T-helper 1 cell treated with Interleukin-12 subunit alpha and Interleukin-12 subunit beta and Interleukin-4 antibody, amounts not matched to agents 30 ng/mL and 1 ng/mL, for 36 hours (primary cell): ENCODE results near the gene NAPSA. TPM values are rescaled to one million over a fixed set of nuclear protein-coding genes. Genes with fewer than 3 reads are reported as not detected.
"Not testable (repeated sequence)": the region's sequence is repeated elsewhere in the genome, so short reads cannot be mapped to it uniquely, and the experiment has no call there.

ENCODE experiments used
- intact Hi-C: fragments of 100-400 bp; cut with micrococcal nuclease; formaldehyde crosslinking; loops from one replicate; pipeline ENCODE4 v1.15.1; 2024
- total RNA-seq: library from RNA; stranded (reverse); gene quantifications from 2 replicates; pipeline ENCODE4 v1.2.3, GENCODE V29; 2022

NAPSA gene
- total RNA-seq, 1 donor from 2014 or later = 8.3 TPM

DNA sequence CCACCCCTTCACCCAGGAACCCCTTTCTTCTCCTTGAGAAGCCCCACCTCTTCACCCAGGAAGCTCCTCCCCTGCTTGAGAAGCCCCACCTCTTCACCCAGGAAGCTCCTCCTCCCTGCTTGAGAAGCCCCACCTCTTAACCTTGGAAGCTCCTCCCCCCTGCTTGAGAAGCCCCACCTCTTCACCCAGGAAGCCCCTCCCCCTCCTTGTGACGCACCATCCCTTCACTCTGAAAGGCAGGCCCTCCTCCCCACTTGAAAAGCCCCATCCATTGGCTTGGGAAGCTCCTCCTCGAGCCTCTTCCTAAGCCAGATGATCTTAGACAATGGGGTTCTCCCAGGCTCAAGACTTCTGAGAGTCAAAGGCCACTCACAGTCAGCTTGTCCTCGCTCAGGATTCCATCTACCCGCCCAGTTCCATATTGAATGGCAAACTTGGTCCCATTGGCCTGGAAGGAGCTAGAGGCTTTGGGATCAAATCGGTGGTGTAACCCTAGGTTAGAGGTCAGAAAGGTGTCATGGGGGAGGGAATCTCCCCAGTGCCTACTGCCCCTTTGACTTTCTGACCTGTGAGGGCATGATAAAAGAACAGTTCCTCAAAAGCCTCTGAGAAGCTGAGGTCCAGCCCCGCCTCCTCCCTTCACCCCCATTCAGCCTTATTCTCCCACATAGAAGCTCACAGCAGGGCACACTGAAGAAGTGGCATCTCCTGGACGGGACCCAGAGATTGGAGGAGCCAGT lies 4.0 kb downstream of the NAPSA start:
- intact Hi-C loops = loop anchor here (1.0 kb wide), 1 partner anchor 150 kb away; the partner anchor contains the start of gene JOSD2

GRCh38 chr19:50359328-50359818 lies 6.1 kb downstream of the NAPSA start:
- intact Hi-C loops = no loop called here

GRCh38 chr19:50358483-50359327 lies 6.7 kb downstream of the NAPSA start:
- intact Hi-C loops = no loop called here

DNA sequence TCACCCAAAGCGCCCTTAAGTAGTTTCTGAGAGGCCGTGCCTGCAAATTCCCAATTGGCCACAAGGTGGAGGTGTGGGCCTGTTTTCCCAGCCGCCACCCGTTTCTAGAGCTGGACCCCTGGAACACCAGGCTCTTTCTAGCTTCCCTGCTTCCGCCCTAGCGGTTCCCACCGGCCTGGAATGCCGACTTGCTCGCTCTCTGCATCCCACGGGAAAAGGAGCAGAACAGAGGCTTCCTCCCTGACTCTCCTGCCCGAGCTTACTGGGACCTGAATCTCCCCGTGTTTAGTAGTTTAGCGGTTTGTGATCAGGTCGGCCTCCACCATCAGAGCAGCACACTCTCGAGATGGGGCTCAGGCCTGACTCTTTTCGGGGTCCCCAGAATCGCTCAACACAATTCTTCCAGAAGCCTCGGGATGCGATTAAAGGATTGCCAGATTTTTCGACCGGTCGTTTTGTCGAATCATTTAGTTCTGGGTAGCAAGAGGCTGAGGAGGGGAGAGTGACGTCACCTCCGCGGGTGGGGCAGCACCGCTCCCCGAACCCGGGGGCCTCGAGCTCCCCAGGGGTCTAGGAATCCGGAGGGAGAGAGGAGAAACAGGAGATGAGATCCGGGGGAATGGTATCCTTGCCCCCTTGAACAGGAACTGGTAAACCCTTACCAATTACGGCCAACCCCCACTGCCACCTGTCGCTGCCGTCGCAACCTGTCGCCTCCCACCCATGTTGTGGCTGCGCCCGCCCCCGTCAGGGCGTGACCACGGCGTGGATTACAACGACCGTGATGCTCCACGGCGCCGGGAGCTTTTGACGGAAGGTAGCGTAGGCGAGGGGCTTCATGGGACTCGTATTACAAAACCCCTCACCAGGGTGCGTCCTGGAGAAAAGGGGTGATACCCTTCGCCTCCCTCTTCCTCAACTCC lies 8.0 kb downstream of the NAPSA start:
- intact Hi-C loops = loop anchor here (1.0 to 2.0 kb wide), 14 partner anchors 11 to 565 kb away; partner anchors contain the start of genes EMC10, GARIN5A, JOSD2 and KCNC3

DNA sequence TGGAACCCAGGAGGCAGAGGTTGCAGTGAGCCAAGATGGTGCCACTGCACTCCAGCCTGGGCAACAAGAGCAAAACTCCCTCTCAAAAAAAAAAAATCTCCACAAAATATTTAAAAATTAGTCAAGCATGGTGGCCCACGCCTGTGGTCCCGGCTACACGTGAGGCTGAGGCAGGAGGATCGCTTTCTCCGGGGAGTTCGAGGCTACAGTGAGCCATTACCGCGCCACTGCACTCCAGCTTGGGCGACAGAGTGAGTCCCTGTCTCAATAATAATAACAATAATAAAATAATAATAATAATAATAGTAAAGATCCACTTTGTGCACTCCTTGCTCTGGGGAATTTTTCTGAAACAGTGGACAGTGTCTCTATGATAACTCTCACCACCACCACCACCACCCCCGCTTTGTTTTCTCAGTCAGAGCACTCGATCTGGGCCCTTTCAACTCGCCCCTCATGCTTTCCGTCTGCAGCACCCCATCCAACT lies 8.7 kb downstream of the NAPSA start:
- intact Hi-C loops = loop anchor here (1.0 to 2.0 kb wide), 14 partner anchors 12 to 566 kb away; partner anchors contain the start of genes EMC10, GARIN5A, JOSD2 and KCNC3

GRCh38 chr19:50353487-50353880 lies 12.0 kb downstream of the NAPSA start:
- intact Hi-C loops = not testable (repeated sequence)

DNA sequence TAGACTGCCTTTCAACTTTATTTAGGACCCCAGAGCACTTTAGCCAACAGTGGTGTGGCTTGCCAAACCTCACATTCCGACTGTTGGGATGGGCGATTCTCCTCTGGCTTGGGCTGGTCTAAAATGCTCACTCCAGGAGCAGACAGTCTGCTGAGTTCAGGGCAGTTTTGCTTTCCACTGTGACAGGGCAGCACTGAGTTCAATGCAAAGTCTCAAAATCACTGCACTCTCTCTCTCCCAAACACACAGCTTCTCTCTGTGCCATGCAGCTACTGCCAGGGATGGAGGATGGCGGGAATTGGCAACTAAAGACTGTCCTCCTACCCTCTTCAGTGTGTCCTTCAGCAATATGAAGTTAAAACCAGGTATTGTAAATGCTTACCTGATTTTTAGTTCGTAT lies 13.2 kb downstream of the NAPSA start:
- intact Hi-C loops = no loop called here

DNA sequence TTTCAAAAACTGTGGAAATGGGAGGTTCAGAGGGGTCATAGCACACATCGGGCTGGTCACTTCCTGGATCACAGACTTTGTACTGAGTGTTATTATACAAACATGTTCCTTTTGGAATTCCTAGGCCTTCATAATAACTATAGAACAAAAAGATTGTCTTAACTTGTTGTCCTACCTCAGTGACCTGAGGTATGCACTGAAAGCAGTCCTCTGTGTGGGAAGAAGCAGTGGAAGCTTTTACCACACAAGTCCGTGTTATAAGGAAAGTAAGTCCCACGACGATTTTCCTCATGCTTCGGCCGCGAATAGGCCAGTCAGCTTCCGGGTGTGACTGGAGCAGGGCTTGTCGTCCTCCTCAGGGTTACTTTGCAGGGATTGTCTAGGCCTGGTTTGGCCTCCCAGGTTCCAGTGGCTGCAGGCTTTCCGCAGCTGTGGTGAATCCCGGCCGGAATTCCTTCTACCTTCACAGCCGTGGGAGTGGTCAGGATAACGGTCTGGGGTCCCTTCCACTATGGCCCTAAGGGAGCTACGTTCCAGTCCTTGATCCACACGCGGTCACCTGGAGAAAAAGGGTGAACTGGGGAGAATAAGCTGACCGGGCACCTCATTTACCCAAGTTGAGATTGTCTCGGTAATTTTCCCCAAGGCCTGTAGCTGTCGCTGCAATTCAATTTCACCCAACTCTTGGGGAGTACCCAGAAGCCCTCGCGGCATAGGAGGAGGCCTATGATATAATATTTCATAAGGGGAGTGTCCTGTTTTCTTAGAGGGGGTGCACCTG lies 16.0 kb downstream of the NAPSA start:
- intact Hi-C loops = no loop called here

GRCh38 chr19:50347089-50347581 lies 18.3 kb downstream of the NAPSA start:
- intact Hi-C loops = not testable (repeated sequence)

- intact Hi-C loops = no loop called here
Measured at GRCh38 chr19:50344661-50345318, 20.6 kb downstream of the NAPSA start.

DNA sequence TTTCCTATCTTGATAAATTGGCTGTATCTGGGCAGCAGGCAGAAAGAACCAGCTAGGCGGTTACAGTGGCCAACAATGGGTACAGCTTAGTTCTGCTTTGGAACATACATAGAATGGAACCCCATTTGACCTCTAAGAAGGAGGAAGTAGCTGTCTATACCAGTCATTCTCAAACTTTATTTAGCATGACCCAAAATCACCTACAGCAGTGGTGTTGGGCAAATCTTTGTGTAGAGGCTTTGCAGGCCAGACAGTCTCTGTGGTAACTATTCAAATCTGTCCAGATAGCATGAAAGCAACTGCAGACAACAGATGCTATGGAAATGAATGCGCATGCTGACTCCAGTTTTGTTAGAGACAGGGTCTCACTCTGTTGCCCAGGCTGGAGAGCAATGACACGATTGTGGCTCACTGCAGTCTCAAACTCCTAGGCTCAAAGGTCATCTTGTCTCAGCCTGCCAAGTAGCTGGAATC lies 24.3 kb downstream of the NAPSA start:
- intact Hi-C loops = no loop called here

- intact Hi-C loops = no loop called here
Measured at GRCh38 chr19:50340331-50340730, 25.1 kb downstream of the NAPSA start.

- intact Hi-C loops = loop anchor here (10.0 kb wide), 1 partner anchor 1028 kb away; the partner anchor contains the start of genes CLDND2 and ETFB
Measured at GRCh38 chr19:50337031-50337430, 28.4 kb downstream of the NAPSA start.

DNA sequence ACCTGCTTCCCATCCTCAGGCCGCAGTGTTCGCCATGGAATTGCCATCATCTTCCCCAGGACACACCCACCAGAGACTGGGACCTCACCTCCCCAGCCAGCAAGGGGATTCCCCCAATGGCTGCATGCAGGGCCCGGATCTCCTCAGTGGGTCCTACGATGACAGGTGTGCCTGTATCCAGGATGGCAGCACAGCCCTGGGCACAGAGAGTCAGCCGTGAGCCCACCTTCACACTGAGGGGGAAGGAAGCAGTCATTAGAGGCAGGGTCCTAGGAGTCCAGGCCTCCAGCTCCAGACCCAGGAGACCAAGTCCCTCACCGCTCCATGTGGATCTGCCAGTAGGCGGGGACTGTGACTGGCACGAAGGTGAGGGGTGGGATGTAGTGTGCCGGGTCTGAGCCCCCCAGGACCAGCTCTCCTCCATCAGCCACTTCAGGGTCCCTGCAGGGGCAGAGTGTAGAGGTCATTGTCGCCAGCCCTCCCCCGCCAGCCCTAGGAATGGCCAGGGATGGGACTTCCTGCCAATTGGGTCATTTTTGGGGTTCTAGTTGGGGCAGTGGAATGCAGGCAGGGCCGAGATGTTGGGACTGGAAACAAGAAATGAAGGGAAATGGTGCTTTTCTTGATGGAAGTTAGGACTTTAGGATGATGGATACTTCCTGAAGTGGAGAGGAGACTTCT lies 30.6 kb downstream of the NAPSA start:
- intact Hi-C loops = loop anchor here (10.0 kb wide), 1 partner anchor 1030 kb away; the partner anchor contains the start of genes CLDND2 and ETFB

DNA sequence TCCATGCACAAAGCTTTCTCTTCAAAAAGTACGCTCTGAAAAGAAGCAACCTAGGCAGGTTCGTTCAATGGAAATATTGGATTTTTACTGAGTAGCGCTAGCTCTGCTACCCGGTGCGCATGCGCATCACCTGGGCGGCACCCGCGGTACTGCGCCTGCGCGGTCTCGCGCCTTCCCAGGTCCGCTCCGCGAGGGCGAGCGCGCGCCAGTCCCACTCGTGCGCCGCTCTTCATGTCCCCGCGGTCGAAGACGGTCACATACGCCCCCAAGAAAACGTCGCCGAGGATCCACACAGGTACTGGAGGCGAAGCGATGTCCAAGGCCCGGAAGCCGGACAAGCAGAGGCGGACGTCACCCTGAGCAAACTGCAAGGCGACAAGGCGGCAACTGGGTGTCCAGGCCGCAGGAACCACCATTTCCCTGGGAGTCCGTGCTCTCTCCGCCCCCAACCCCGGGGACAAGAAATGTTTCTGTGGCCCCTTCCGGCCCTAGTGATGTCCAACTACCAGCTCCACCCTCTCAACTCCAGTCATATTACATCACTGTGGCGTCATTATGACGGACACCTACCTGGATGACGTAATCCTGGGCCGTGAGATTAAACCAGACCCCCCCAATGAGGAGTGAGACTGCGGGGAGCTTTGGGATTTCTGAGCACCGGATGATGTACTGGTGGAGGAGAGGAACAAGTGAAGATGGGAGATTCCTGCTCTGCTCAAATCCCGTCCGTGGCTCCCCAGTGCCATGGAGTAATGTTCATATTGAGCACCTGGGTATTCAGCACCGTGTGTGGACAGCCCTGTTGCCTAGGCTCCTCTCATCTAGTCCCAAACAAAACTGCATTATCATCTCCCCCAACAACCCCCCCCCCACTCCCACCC lies 31.5 kb downstream of the NAPSA start:
- intact Hi-C loops = loop anchor here (1.0 to 10.0 kb wide), 6 partner anchors 23 to 1031 kb away; partner anchors contain the start of genes CLDND2, CTU1, ETFB and JOSD2

- intact Hi-C loops = loop anchor here (1.0 to 10.0 kb wide), 6 partner anchors 24 to 1032 kb away; partner anchors contain the start of genes CLDND2, CTU1, ETFB and JOSD2
Measured at GRCh38 chr19:50333235-50333736, 32.2 kb downstream of the NAPSA start.
